GM19467 (cell line): Measurements from ENCODE around the gene LDHD.

Experiments
- ATAC-seq: cut with Tn5 transposase; IDR thresholded peaks from one replicate; pipeline ENCODE4 v1.9.1; 2021; ENCODE audit warnings: mild to moderate bottlenecking, moderate library complexity; ENCODE audit not compliant: unreplicated experiment

Gene LDHD

DNA sequence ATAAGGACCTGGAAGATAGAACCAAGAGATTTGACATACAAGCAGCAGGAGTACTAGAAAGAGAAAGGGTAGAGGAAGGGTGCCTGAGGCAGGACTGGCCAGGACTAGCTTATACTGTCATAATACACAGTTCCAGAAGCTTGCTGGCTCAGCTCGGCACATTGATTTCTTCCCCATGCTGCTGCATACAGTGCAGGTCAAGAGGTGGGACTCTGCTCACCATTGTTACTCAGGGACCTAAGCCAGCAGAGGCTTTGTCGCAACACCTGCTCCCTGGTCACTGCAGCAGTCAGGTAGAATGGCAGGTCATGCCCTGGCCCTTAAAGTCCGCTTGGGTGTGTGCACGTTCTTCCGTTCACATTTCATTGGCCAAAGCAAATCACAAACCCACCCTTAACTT, 32.8 kb downstream of the LDHD start:
- ATAC-seq: no peak

DNA sequence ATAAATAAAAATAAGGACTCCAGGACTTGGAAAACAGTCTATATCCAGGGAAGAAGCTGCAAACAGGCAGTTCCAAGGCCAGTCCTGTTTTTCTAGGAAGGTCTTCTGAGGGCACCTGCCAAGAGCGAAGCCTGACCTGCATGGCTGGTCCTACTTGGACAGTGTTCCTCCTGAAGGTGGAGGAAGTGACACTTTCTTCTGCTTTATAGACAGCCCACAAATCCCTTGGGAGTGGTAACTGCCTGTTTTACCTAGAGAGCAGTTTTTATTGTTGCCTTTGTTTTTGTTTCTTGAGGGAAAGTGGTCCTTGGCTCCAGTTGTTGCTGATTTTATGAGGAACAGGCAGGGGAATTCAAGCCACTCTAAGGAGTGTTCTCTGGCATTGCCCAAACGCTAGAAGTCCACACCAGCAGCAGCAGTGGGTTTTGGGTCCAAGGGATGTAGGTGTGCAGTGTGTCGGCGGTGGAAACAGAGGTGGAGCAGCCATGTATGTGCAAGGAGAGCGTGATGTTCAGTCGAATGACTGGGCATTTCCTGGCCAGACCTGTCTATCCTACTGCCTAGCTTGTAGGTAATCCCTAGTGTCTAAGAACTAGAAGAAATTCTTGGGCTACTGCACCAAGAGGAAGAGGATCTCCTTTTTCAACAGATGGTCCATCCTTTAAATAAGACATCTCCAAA, 35.3 kb downstream of the LDHD start:
- no peak for ATAC-seq

DNA sequence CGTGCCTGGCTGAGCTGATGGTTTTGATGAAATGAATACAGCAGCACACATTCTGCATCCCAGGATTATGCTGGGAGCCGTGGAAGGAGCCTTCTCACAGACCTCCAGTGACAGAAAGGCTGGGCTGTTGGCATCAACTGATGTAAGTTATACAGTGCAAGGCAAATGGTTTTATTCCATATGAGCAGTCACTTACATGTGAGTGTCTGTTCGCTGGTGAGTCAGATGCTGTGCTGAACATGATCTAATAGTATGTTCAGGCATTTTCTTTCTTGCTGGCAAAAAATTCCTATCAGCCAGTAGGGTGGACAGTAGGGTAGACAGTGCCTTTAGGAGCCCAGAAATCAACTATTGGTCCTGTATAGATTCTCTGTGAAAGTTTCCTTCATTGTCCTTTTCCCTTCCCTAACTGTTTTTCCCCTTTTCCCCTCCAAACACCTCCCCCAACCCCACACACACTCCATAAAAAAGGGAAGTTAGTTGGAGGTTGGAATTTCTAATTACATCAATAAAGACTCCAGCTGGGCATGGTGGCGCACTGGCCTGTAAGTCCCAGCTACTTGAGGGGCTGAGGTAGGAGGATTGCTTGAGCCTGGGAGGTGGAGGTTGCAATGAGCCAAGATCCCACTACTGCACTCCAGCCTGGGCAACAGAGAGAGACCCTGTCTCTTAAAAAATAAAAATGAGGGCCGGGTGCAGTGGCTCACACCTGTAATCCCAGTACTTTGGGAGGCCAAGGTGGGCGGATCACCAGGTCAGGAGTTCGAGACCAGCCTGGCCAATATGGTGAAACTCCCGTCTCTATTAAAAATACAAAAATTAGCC, 36.2 kb downstream of the LDHD start:
- ATAC-seq: no peak

DNA sequence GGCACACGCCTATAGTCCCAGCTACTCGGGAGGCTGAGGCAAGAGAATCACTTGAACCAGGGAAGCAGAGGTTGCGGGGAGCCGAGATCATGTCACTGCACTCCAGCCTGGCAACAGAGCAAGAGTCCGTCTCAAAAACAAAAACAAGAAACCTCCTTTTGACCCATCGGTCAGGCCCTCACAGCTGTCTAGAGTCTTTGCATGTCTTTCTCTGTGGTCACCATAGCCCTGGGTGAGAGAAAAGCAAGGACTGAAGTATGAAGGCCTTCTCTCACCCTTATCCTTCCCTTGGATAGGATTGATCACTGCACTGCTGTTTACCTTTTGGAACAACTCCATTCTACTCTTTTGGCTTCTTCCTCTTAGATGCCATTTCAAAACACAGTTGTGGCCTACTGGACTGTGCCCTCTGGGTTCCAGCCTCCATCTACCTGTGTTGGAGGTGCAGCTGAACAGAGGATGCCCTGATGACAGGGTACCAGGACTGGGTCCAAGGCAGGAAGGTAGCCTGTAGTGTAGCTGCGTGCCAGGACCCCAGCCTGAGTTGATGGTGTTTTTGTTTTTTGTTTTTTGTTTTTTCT, 37.1 kb downstream of the LDHD start:
- ATAC-seq: no peak

DNA sequence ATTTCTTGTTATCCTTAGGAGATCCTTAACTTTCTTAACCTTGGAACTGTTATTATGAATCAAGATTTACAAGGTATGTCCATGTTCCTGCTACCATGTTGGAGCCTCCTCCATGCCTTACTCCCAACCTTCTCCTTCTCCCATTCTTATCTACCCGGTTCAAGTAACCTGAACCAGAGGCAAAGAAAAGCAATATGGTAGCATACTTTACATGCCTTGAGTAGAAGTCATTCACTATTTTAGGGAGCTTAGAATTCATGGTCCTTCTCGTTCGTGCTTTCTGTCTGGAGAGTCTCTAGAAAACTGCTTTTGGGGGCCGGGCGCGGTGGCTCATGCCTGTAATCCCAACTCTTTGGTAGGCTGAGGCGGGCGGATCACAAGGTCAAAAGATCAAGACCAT, 37.7 kb downstream of the LDHD start:
- no peak for ATAC-seq

DNA sequence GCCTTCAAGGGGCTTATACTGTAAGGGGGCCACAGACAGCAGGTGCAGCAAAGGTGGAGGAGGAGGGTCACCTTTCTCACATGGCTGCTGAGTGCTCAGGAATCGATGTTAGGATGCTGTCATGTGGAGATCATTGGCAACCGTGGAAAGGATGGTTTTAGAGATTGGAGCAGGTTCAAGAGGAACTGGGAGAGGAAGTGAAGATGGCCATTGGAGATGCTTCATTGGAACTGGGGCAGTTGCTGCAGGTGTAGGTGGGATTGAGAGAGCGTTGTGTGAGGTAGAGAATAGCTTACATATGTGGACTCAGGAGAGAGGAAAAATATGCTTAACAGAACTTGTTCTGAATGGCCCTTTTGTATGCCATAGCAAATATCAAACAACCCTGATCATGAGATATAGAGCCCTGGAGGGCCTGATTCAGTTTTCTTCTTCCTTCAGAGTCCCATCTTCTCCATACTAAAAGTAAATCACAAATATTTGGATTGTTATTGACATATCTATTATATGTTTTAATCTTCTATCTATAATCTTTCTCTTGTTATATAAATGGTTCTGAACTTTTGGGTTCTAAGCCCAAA, 40.8 kb downstream of the LDHD start:
- no peak for ATAC-seq

DNA sequence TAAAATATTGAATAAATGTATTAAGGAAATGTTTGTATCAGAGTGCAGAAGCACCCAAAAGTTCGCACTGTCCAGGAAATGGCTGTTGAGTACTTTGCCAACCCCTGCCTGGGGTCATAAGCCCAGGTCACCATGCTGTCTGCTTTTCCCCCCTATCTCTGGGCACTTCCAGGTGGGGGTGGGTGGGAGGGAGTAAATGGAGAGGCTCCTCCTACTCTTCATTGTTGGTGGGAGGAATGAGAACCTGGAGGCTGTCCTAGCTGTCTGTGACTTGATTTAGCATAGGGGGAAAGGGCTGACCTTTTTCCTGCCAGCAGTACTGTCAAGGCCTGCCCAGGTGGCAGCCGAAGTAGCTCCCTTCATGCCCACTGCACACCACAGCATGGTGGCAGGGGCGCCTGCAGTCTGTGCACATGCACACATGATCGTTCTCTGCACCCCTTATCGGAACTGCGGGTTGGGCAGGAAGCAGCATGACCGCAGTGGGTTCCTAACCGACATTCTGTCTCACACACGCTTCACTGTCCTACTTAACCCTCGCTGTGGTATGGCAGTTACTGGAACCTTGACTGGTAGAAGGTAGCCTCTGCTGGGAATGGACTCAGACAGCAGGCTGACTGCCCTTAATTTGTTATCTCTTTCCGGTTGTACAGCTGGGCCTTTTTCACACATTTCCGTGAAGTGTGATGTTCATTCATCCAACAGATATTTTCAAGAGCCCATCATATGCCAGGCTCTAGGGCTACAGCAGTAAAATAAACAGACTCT, 41.5 kb downstream of the LDHD start:
- ATAC-seq: peak; percentile 96

DNA sequence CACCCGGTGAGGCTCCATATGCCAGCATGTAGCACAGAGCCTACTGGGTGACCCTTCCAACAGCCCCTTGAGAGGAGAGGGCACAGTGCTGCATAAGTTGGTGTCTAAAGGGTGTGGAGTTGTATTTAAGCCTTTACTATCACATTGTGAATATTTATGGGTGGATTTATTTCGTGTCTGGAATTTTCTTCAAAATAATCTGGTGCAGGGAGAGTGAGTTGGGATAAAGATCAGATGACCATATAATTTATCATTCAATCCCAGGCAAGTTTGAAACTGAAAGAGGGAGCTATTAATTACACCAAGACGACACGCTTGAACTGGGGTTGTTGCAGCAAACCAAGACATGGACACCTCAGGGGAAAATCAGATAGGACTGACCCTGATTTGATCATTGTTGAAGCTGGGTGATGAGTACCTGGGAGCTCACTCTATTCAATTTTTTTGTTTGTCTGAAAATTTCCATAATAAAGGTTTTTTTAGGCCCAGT, 42.2 kb downstream of the LDHD start:
- no peak for ATAC-seq

DNA sequence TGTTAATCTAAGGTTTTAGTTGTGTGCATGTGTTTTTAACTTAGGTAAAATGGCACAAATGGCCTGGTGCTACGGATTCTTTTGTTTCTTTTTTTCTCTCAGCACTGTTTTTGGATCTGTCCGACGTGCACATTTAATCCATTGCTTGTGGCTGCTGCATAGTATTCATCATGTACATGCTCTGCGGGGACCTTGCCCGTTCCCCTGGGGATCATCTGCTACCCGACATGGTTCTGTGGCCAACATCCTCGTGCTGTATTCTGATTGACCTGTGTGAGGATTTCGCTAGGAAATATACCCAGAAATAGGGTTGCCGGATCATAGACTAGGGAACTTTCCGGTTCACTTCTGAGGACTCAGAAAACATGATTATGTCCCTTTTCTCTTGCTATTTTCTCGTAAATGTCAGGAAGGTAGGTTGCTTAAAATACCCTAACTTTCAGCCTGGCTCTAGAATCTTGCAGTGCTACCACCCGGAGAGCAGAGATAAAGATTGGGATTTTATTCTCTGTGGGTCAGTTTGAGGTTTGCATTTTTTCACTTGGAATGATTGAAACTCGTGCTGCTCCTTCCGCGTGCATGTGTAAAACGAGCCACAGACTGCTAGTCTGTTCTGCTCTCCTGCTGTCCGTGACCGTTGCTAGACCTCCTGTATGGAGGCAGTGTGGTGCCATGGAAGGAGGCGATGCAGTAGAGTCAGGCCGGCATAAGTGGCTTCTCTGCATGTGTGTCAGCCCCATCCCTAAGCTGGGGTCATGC, 42.9 kb downstream of the LDHD start:
- ATAC-seq: no peak

DNA sequence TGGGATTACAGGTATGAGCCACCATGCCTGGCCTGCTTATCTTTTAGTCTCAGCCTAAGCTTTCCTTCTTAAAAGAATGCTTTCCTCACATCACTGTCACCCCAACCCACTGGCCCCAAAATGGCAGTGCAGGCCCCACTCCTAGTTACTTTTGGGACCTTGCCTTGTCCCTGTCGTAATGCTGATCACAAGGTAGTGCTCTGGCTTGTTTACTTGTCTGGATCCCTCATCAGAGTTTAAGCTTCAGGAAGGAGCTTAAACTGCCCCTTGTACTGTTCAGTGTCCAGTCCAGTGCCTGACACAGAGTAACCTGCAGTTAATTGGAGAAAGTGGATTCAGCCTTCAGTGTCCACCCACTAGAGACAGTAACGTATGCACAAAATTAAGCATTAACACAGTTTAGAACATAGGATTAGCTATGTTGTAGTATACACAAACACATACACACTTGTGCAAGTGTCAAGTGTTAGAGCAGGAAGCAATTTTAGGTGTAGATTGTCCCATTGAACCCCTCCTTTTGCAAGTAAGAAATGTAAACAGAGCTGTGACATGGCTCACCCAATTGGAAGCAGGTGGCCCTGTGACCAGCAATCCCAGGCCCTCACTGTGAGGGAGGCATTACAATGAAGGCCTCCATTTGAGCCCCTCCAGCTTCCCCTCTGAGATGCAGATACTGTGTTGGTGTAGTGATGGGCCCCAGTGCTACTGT, 44.2 kb downstream of the LDHD start:
- ATAC-seq: no peak

DNA sequence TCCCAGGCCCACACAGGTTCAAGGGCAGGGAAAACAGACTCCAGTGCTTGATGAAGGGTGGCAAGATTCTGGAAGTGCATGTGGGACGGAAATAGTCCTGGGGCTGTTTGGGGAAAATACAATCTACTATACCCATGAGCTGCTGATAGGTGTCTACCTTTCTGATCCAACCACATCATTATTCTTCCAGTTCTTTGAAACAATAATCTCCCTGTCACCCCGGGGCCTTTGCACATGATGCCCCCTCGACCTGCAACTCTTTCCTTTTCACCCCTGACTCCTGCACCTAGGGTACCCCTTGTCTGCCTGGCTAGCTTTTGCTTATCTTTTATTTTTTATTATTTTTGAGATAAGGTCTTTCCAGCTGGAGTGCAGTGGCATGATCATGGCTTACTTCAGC, 45.0 kb downstream of the LDHD start:
- no peak for ATAC-seq

DNA sequence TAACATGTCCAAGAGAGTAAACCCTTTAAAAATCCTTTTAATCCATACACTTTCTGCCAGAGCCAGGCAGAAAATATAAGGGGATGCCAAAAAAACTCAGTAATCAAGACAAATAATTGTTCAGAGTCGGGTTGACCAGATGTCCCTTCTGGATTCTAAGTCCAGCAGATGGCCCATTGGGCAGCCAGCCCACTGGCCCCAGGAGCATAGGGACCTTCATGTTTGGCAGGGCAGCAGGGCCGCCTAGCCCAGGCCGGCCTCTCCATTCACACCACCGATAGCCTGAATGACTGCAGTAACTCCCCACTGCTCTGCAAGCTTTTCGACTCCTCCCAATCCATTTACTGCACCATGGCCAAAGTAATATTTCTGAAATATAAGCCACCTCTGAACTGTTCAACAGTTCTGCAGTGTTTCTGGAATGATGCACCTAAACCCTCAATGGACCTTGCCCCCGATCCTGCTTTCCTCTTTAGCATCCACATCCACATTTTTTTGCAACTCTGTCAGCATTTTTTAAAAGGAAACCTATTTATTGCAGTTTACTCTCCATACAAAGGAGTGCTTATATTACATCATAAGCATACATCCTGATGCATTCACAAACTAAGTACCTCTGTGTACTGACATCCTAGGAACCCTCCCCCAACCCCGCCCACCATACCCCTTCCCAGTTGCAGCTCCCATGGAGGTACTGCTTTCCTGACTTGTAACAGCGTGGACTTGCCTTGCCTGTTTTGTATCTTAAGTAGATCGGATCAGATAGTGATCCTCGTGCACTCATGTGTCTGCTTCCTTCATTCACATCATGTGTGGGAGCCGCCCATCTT, 46.4 kb downstream of the LDHD start:
- no peak for ATAC-seq

DNA sequence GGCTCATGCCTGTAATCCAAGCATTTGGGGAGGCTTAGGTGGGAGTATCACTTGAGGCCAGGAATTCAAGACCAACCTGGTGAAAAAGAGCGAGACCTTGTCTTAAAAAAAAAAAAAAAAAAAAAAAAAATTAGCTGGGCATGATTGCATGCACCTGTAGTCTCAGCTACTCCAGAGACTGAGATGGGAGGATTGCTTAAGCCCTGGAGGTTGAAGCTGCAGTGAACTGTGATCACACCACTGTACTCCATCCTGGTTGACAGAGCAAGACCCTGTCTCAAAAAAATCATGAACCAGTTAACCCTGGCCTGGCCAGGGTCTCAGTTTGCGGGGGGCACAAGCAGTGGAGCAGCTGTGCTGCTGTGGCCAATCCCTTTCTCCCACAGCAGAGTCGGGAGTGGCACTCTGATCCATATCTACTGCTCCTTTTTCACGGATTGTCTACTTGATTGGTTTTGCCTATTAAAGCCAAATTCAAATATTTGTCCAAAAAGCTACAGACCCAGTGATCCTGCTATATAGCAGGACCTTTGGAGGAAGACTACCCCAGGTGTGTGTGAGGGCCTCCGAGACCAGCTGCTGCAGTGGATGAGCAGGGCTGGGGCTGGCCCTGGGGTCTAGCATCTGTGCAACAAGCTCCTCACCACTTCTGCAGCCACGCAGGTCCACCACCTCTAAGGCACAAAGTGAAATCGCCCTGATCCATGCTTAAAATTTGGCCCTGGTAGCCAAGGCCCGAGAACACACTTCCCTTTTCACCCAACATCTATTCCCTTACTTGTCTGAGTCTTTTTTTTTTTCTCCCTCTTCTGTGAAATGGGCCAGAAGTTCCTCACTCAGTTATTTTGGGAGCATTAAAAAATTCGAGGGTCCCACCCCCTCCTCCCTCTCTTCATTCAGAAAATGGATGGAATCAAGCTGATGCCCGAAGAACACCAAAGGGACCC, 48.2 kb downstream of the LDHD start:
- ATAC-seq: no peak

DNA sequence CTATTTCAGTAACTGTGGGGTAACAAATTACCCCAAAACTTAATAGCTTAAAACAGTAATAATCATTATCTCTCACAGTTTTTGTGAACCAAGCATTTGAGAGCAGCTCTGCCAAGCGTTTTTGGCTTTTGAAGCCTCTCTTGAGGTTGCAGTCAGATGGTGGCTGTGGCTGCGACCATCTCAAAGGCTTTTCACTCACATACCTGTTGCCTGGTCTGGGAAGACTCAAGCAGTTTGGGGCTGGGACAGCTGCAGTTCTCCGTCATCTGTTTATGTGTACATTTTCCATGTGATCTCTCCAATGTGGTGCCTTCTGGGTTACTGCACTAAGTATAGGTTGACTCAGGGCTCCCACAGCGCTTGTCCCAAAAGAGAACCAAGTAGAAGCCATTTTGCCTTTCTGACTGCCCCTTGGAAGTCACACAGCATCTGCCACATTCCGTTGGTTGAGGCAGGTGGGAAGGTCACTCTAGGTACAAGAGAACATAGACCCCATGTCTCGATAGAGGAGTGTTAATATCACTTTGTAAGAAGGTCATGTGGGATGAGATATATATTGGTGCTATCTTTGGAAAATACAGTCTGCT, 49.6 kb downstream of the LDHD start:
- ATAC-seq: no peak

DNA sequence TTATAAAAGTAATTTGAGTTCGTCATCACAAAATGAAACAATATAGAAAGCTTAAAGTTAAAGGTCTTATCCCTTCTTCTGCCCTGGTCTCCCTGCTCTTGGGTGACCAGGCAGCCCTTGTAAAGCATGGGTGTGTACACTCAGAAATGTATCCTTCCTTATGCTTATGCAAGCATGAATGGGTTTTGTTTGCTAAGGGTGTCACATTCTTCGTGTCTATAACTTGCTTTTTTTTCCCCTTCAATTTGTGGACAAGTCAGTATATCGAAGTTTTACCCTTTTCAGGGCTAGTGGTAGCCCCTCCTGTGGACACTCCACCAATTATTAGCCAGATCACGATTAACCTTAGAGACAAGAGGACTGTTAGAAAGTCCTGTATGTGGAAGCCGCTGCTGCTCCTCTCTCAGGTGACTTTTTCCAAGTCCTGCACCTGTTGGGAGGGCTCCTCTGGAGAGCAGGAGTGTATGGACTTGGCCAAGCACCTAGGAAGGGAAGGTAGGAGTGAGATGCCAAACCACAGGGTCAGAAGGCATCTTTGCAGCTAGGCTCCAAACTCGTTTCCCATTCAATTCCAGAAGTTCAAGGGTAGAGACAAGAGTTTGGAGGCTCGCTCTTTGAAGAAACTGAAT, 50.9 kb downstream of the LDHD start:
- no peak for ATAC-seq

DNA sequence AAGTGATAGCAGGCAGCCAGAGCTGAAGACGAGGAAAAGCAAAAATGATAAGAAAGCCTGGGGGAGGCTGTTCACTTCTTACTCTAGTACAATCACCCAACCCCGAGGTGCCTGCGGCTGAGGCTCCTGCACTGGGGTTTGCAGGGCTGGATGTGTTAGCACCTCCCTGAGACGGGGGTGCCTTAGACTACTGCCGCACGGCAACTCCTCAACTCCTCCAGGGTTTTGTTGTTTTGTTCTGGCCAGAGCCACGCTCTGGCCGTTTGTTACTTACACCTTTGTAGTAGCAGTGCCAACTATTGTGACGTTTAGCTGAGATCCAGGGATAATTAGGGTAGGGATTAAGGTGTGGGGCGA, 51.5 kb downstream of the LDHD start:
- no peak for ATAC-seq
